GM12891 (cell line): Measurements from ENCODE around the gene ZDHHC17.

ENCODE experiments used
- POLR2A ChIP-seq: IDR thresholded peaks from 2 replicates; pipeline ENCODE4 v1.6.1; 2011; ENCODE audit warnings: low read depth, low read length, control low read depth
- POLR2AphosphoS5 ChIP-seq: IDR thresholded peaks from 2 replicates; pipeline ENCODE4 v1.6.1; 2011; ENCODE audit warnings: low read depth, low read length, control low read depth
- POU2F2 ChIP-seq: IDR thresholded peaks from 2 replicates; pipeline ENCODE4 v1.6.1; 2011; ENCODE audit warnings: low read depth, mild to moderate bottlenecking, control low read depth, low read length, moderate library complexity
- TAF1 ChIP-seq: IDR thresholded peaks from 2 replicates; pipeline ENCODE4 v1.6.1; 2011; ENCODE audit warnings: low read depth, low read length, control low read depth

- TF ChIP-seq POLR2AphosphoS5: no peak
- no peak for TF ChIP-seq TAF1
- TF ChIP-seq POLR2A: no peak
- TF ChIP-seq POU2F2: no peak
These were observed 24.0 kb upstream of the ZDHHC17 start for GRCh38 chr12:76739896-76740295.
